Ishikawa (cell line): Measurements from ENCODE around the gene NFE2L2.

Experiments used
- CEBPB ChIP-seq: IDR thresholded peaks from 2 replicates; pipeline ENCODE4 v1.6.1; 2012
- CREB1 ChIP-seq: IDR thresholded peaks from 2 replicates; pipeline ENCODE4 v1.6.1; 2012; ENCODE audit warnings: low read depth
- EGR1 ChIP-seq: IDR thresholded peaks from 2 replicates; pipeline ENCODE4 v1.6.1; 2012
- EP300 ChIP-seq: IDR thresholded peaks from 2 replicates; pipeline ENCODE4 v1.6.1; 2012; ENCODE audit warnings: borderline replicate concordance
- FOXM1 ChIP-seq: IDR thresholded peaks from 2 replicates; pipeline ENCODE4 v1.6.1; 2012; ENCODE audit warnings: low read depth, borderline replicate concordance
- MAX ChIP-seq: IDR thresholded peaks from 2 replicates; pipeline ENCODE4 v1.6.1; 2012
- NFIC ChIP-seq: IDR thresholded peaks from 2 replicates; pipeline ENCODE4 v1.6.1; 2012
- RAD21 ChIP-seq: IDR thresholded peaks from 2 replicates; pipeline ENCODE4 v1.6.1; 2012; ENCODE audit warnings: low read depth
- REST ChIP-seq: IDR thresholded peaks from 2 replicates; pipeline ENCODE4 v1.6.1; 2012; ENCODE audit warnings: low read depth, mild to moderate bottlenecking
- TAF1 ChIP-seq: IDR thresholded peaks from 2 replicates; pipeline ENCODE4 v1.6.1; 2012; ENCODE audit warnings: low read depth, mild to moderate bottlenecking
- TCF12 ChIP-seq: IDR thresholded peaks from 2 replicates; pipeline ENCODE4 v1.6.1; 2012; ENCODE audit warnings: low read depth
- TEAD4 ChIP-seq: IDR thresholded peaks from 2 replicates; pipeline ENCODE4 v1.6.1; 2012
- USF1 ChIP-seq: IDR thresholded peaks from 2 replicates; pipeline ENCODE4 v1.6.1; 2012
- YY1 ChIP-seq: IDR thresholded peaks from 2 replicates; pipeline ENCODE4 v1.6.1; 2012; ENCODE audit warnings: low read depth
- ZBTB7A ChIP-seq: IDR thresholded peaks from 2 replicates; pipeline ENCODE4 v1.6.1; 2012; ENCODE audit warnings: low read depth

Gene NFE2L2

GRCh38 chr2:177262092-177262491 is 2.4 kb downstream of the NFE2L2 start:
- TF ChIP-seq CREB1 (no peak), YY1 (no peak), TAF1 (no peak), CEBPB (no peak), USF1 (no peak), RAD21 (no peak), NFIC (no peak)

DNA sequence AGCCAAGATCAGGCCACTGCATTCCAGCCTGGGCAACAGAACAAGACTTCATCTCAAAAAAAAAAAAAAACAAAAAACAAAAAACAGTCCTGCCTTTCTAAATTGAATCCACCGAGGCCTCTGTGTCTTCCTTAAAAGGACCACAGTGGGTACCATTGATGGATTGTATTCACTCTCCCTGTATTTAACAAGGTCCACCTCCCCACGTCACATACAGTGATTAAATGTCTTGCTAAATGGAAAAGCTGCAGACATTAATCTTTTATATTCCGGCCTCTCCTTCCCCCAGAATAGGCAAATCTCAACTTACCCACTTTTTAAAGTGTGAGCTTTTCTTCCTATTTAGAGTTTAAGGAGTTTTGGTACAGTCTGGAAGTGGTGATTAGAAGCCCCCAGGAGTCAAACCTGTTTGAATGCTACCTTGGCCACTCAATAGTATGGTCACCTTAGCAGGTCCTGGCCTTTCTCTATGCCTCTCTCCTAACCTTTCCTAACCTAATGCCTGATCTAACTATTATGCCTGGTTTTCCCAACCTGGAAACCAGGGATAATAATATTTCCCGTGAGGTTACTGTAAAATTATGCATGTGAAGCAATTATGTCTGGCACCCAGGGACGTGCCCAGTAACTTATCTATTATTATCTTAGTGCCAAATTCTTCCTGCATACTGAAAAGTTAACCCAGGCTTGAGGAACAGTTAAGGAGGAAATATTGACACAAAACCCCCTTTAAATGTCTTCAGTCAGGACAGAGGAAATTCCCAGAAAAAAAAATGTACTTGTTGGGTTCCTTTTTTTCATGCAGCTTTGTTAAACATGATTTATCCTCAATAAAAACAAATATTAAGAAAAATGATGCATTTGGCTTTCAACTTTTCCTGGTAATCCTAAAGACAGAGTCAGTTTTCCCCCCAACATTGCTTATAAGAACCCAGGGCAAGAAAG is 3.1 kb downstream of the NFE2L2 start:
- TF ChIP-seq NFIC = no peak
- no peak for TF ChIP-seq YY1
- TF ChIP-seq TCF12 = no peak
- TF ChIP-seq CREB1 = no peak
- no peak for TF ChIP-seq TAF1
- TF ChIP-seq REST = no peak
- TF ChIP-seq USF1 = no peak
- TF ChIP-seq EP300 = no peak
- TF ChIP-seq EGR1 = no peak
- no peak for TF ChIP-seq RAD21
- no peak for TF ChIP-seq ZBTB7A
- no peak for TF ChIP-seq FOXM1
- no peak for TF ChIP-seq TEAD4
- TF ChIP-seq CEBPB = no peak
- no peak for TF ChIP-seq MAX

DNA sequence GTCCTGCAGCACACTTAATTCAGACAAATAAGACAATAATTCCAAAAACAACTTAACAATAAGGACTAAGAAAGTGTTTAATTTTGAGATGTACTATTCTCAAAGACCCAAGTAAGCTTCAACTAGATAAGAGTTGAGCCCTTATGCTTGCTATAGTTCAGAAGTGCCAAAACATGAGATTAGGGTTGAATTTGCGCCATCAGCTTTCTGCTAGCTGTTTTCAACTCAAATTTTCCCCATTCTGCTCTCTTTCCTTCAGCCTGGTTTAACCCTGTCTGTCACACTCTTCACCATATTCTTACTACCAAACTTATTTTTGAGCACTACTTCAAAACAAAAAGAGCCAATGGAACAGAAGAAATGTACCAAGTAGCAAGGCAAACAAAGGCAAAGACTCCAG is 4.1 kb downstream of the NFE2L2 start:
- TF ChIP-seq MAX = no peak
- no peak for TF ChIP-seq EGR1
- no peak for TF ChIP-seq TEAD4
- TF ChIP-seq CREB1 = no peak
- no peak for TF ChIP-seq NFIC
- no peak for TF ChIP-seq TCF12
- TF ChIP-seq TAF1 = no peak
- TF ChIP-seq FOXM1 = no peak
- no peak for TF ChIP-seq USF1
- no peak for TF ChIP-seq RAD21
- TF ChIP-seq YY1 = no peak

- TF ChIP-seq CEBPB = no peak
- no peak for TF ChIP-seq EGR1
- TF ChIP-seq EP300 = no peak
- TF ChIP-seq TCF12 = no peak
Measured at GRCh38 chr2:177258059-177258458, 6.5 kb downstream of the NFE2L2 start.

GRCh38 chr2:177257471-177257870 is 7.1 kb downstream of the NFE2L2 start:
- TF ChIP-seq RAD21 = no peak

GRCh38 chr2:177256695-177257094 is 7.8 kb downstream of the NFE2L2 start:
- TF ChIP-seq EP300 = no peak
- TF ChIP-seq REST = no peak
- no peak for TF ChIP-seq CEBPB
- TF ChIP-seq NFIC = no peak
